HG03439 (cell line): ENCODE data around the gene ZNF256.

Experiments
- ATAC-seq: cut with Tn5 transposase; IDR thresholded peaks from one replicate; pipeline ENCODE4 v1.9.1; 2021; ENCODE audit warnings: mild to moderate bottlenecking, moderate library complexity; ENCODE audit not compliant: unreplicated experiment

Gene ZNF256

DNA sequence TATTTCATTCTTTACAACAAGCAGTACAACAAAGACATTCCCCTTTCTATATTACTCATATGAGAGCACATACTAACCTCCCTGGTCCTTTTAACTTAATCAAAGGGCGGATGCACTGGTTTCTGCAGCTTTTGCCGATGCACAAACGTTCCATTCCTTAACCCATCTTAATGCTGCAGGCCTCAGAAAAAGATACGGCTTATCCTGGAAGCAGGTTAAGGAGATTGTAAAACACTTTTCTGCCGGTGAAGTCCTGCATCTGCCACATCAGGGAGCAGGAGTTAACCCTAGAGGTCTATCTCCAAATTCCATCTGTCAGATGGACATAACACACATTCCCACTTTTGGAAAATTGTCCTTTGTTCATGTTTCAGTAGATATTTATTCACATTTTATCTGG is 47.2 kb downstream of the ZNF256 start:
- ATAC-seq = no peak
